T-helper 17 cell (primary cell): ENCODE results near the gene AIG1. TPM values are rescaled to one million over a fixed set of nuclear protein-coding genes. Genes with fewer than 3 reads are reported as not detected.
"Not testable (repeated sequence)": the region's sequence is repeated elsewhere in the genome, so short reads cannot be mapped to it uniquely, and the experiment has no call there.

ENCODE experiments used
- ATAC-seq: fragments of 150-1000 bp; cut with Tn5 transposase; 2 replicates; pipeline ENCODE4 v1.10.0; 2021; ENCODE audit warnings: mild to moderate bottlenecking, moderate library complexity
- DNase-seq, 3 donors: peaks; one replicate each; pipeline versions ENCODE4 v3.0.0 to v3.0.0-alpha.2; 2020 to 2021
- H3K9me3 ChIP-seq: one replicate; pipeline ENCODE4 v1.7.0; 2013; ENCODE audit warnings: low read length, mild to moderate bottlenecking; ENCODE audit not compliant: control insufficient read depth, poor library complexity, severe bottlenecking
- H3K27ac Mint-ChIP-seq: one replicate; pipeline ENCODE4 v1.8.0; 2022; ENCODE audit warnings: mild to moderate bottlenecking, moderate library complexity, mixed read lengths
- H3K27me3 Mint-ChIP-seq: one replicate; pipeline ENCODE4 v1.8.0; 2022; ENCODE audit warnings: mixed read lengths
- H3K36me3 Mint-ChIP-seq: one replicate; pipeline ENCODE4 v1.8.0; 2022; ENCODE audit warnings: low read depth, mixed read lengths
- H3K4me1 Mint-ChIP-seq: one replicate; pipeline ENCODE4 v1.8.0; 2022; ENCODE audit warnings: mild to moderate bottlenecking, mixed read lengths
- H3K4me3 Mint-ChIP-seq: one replicate; pipeline ENCODE4 v1.8.0; 2022; ENCODE audit warnings: mild to moderate bottlenecking, moderate library complexity, mixed read lengths
- total RNA-seq, 4 donors: library from RNA in 2 of 4; stranded (reverse) in 2 of 4; gene quantifications; one replicate each; pipeline ENCODE4 v1.2.3 and lab custom pipeline; 2022 to 2026

AIG1 gene
- total RNA-seq, 2 donors from 2014 or later, result 7.9 to 16.5 TPM

DNA sequence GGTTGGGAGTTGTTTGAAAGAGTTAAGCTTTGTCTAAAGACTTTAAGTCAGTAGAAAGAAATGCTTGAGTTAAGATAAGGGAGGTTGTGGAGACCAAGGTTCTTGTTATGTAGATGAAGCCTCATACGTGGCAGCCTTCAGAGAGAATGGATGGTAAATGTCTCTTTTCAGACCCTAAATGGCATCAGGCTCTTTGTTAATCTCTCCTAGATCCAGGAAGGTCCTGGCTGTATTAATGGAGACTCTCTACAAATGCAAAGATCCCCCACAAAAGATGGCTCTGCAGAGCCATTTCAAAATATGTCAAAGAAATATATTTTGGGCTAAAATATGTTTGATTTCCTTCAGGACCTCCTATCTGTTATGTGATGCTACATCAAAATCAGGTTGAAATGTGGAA is 228.2 kb downstream of the AIG1 start:
- ATAC-seq, result no peak
- DNase-seq, result no peak
- H3K27ac Mint-ChIP-seq, result no peak overlapping the region
- H3K4me1 Mint-ChIP-seq, result no peaks in the 10 kb centered on the region
- H3K4me3 Mint-ChIP-seq, result no peak overlapping the region
- H3K9me3 ChIP-seq, result no peaks in the 10 kb centered on the region
- no peaks in the 10 kb centered on the region for H3K27me3 Mint-ChIP-seq
- peaks cover 2% of the 10 kb centered on the region for H3K36me3 Mint-ChIP-seq

- ATAC-seq (no peak), DNase-seq (no peak)
- Mint-ChIP-seq H3K36me3 (peaks cover 2% of the 10 kb centered on the region), H3K27ac (no peak overlapping the region), H3K27me3 (no peaks in the 10 kb centered on the region), H3K4me1 (no peaks in the 10 kb centered on the region), H3K4me3 (no peak overlapping the region)
- no peaks in the 10 kb centered on the region for H3K9me3 ChIP-seq
Observed at GRCh38 chr6:143290206-143290605, 229.5 kb downstream of the AIG1 start.

DNA sequence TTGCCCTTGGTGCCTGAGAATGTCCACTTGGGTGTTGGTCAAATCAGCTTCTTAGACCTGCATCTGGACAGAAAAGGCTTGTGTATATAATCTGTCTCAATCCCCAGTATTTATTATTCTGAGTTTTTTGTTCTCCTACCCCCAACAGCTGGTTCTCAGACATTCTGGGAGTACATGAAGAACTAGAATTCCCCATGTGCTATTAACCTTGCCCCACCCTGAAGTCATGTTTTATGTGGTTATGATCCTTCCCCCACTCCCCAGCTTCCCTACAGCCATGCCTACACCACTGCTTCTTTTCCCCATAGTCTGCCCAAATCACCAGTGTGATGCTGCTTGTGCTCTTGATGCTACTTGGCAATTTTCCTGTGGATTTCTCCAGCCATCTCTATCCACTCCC is 232.8 kb downstream of the AIG1 start:
- DNase-seq (no peak), ATAC-seq (no peak)
- H3K4me3 Mint-ChIP-seq, result no peak overlapping the region
- no peaks in the 10 kb centered on the region for H3K4me1 Mint-ChIP-seq
- H3K36me3 Mint-ChIP-seq, result no peaks in the 10 kb centered on the region
- H3K27ac Mint-ChIP-seq, result no peak overlapping the region
- H3K27me3 Mint-ChIP-seq, result no peaks in the 10 kb centered on the region
- no peaks in the 10 kb centered on the region for H3K9me3 ChIP-seq

DNA sequence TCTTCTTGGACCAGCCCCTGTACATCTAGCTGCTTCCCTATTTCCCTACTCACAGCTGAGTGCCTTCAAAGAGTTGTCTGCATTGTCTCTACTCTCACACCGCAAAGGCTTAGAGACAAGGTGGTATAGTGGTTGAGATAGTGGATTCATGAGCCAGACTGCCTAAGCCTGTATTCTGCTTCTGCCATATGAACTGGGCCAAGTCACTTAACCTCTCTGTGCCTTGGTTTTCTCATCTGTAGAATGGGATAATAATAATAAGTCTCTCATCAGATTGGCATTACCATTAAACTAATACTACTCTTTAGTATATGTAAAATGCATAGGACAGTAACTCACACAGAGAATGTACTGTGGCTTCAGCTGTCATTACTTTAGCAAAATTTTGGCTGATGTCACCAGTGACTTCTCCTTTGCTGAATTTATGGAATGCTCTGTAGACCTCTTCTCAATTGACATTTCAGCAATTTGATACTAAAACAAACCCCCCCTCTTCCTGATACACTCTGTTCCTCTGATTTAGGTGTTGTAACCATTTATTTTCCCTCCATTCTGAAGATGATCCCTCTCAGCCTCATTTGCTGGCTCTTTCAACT is 233.7 kb downstream of the AIG1 start:
- H3K9me3 ChIP-seq, result no peaks in the 10 kb centered on the region
- ATAC-seq (no peak), DNase-seq (no peak)
- H3K27ac Mint-ChIP-seq, result no peak overlapping the region
- no peaks in the 10 kb centered on the region for H3K4me1 Mint-ChIP-seq
- H3K27me3 Mint-ChIP-seq, result no peaks in the 10 kb centered on the region
- H3K4me3 Mint-ChIP-seq, result no peak overlapping the region
- no peaks in the 10 kb centered on the region for H3K36me3 Mint-ChIP-seq

DNA sequence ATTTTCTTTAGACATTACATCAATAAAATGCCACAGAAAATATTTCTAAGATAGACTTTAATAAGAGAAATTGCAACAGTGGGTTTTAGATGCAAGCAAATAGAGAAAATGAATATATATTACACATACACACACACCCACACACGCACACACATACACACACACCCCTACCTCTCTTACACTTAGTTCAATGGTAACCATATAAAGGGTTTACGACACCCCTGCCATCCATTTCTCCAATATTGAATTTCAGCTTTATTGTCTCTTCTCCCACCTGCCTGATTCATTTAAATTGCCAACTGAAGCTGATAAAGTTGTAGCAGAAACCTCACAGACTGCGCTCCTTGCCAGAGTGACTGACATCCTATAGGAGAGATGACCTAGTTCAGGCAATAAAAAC is 235.2 kb downstream of the AIG1 start:
- H3K4me1 Mint-ChIP-seq, result no peaks in the 10 kb centered on the region
- no peak overlapping the region for H3K4me3 Mint-ChIP-seq

DNA sequence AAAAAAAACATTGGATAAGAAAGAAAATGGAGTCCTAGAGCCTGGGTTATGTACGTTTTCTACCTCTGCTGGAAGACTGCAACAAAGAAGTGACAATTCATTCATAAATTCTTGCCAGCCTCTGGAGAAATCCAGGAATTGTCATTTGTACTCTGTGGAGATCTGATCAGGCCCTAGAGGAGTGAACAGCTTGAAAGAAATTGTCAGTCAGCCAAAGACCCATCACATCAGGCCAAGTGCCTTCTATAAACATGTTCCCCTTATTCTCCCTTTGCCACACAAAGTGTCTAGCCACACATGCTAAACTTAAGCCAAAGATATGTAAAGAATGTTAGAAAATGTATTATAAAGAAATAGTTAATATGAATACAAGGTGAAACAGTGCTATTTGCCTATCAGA is 237.4 kb downstream of the AIG1 start:
- Mint-ChIP-seq H3K36me3 (no peaks in the 10 kb centered on the region), H3K4me3 (no peak overlapping the region), H3K27me3 (no peaks in the 10 kb centered on the region), H3K27ac (no peak overlapping the region), H3K4me1 (no peaks in the 10 kb centered on the region)
- no peak for DNase-seq
- ATAC-seq, result no peak
- no peaks in the 10 kb centered on the region for H3K9me3 ChIP-seq

More for the DNA sequence above, 235.2 kb downstream of the AIG1 start:
- DNase-seq (no peak), ATAC-seq (no peak)
- H3K27me3 Mint-ChIP-seq, result no peaks in the 10 kb centered on the region
- H3K9me3 ChIP-seq, result no peaks in the 10 kb centered on the region
- no peak overlapping the region for H3K27ac Mint-ChIP-seq
- H3K36me3 Mint-ChIP-seq, result no peaks in the 10 kb centered on the region

DNA sequence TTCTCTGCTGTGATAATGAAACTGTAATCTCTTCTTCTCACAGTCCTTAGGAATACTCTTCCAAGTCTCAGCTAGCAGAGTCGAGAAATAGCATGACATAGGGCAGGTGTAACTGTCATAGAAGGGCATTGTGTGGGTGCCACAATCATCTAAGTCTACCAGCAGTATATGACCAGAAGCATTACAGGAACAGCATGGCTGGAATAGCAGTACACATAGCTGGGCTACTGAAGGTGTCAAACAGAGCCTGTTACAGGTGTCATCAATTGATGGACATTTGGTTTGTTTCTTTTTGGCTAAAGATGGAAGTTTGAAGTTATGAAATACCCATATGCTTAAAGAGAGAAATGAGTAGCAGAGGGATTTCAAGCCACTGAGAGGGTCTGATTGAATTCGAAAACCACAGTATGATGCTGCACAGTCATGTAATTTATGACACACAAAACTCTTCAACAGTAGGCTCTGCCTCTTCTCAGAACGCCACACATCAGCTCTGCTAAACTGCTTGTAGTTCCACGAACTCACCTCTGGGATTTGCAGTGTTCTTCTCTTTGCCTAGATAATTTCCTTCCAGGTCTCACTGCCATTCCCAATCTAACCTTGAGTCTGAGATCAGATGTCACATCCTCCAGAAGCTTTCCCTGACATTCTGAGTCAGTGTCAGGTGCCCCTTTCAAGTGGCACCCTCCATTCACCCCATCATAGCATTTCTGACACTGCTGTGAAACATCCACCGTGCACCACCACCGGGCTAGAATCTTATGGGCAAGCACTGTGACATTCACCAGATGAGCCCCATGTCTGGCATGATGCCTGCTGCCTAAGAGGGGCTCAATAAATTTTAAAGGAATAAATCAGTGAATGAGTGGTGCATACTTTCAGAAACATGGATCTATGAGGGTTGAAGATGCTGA is 238.8 kb downstream of the AIG1 start:
- no peak overlapping the region for H3K4me3 Mint-ChIP-seq

GRCh38 chr6:143301188-143301587 is 240.5 kb downstream of the AIG1 start:
- no peaks in the 10 kb centered on the region for H3K27me3 Mint-ChIP-seq
- no peak for DNase-seq
- H3K9me3 ChIP-seq, result no peaks in the 10 kb centered on the region
- H3K27ac Mint-ChIP-seq, result no peak overlapping the region
- ATAC-seq, result no peak
- no peak overlapping the region for H3K4me3 Mint-ChIP-seq
- no peaks in the 10 kb centered on the region for H3K36me3 Mint-ChIP-seq
- H3K4me1 Mint-ChIP-seq, result no peaks in the 10 kb centered on the region

More for the DNA sequence above, 238.8 kb downstream of the AIG1 start:
- no peaks in the 10 kb centered on the region for H3K9me3 ChIP-seq
- Mint-ChIP-seq H3K4me1 (no peaks in the 10 kb centered on the region), H3K27ac (no peak overlapping the region), H3K36me3 (no peaks in the 10 kb centered on the region), H3K27me3 (no peaks in the 10 kb centered on the region)
- ATAC-seq, result no peak
- DNase-seq, result no peak

DNA sequence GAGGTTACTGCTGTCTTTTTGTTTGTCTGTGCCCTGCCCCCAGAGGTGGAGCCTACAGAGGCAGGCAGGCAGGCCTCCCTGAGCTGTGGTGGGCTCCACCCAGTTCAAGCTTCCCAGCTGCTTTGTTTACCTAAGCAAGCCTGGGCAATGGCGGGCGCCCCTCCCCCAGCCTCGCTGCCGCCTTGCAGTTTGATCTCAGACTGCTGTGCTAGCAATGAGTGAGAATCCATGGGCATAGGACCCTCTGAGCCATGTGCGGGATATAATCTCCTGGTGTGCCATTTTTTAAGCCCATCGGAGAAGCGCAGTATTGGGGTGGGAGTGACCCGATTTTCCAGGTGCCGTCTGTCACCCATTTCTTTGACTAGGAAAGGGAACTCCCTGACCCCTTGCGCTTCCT is 247.1 kb downstream of the AIG1 start:
- H3K4me1 Mint-ChIP-seq, H3K9me3 ChIP-seq, ATAC-seq, H3K4me3 Mint-ChIP-seq, DNase-seq, H3K27me3 Mint-ChIP-seq, H3K27ac Mint-ChIP-seq, H3K36me3 Mint-ChIP-seq: not testable (repeated sequence)

GRCh38 chr6:143313163-143313562 is 252.5 kb downstream of the AIG1 start:
- Mint-ChIP-seq H3K36me3 (no peaks in the 10 kb centered on the region), H3K27ac (no peak overlapping the region), H3K4me1 (no peaks in the 10 kb centered on the region), H3K4me3 (no peak overlapping the region), H3K27me3 (no peaks in the 10 kb centered on the region)
- H3K9me3 ChIP-seq, result no peaks in the 10 kb centered on the region
- ATAC-seq (no peak), DNase-seq (no peak)

- ATAC-seq, result no peak
- H3K36me3 Mint-ChIP-seq, result no peaks in the 10 kb centered on the region
- DNase-seq, result no peak
- H3K4me3 Mint-ChIP-seq, result no peak overlapping the region
- no peak overlapping the region for H3K27ac Mint-ChIP-seq
- H3K27me3 Mint-ChIP-seq, result no peaks in the 10 kb centered on the region
- H3K4me1 Mint-ChIP-seq, result no peaks in the 10 kb centered on the region
- no peaks in the 10 kb centered on the region for H3K9me3 ChIP-seq
Observed at GRCh38 chr6:143321491-143322086, 260.9 kb downstream of the AIG1 start.

- Mint-ChIP-seq H3K4me3 (no peak overlapping the region), H3K4me1 (no peaks in the 10 kb centered on the region), H3K27ac (no peak overlapping the region), H3K27me3 (no peaks in the 10 kb centered on the region), H3K36me3 (no peaks in the 10 kb centered on the region)
- no peak for ATAC-seq
- no peaks in the 10 kb centered on the region for H3K9me3 ChIP-seq
- no peak for DNase-seq
Observed at GRCh38 chr6:143322386-143322785, 261.7 kb downstream of the AIG1 start.

GRCh38 chr6:143323729-143324470 is 263.2 kb downstream of the AIG1 start:
- no peak overlapping the region for H3K27ac Mint-ChIP-seq
- DNase-seq, result no peak
- H3K36me3 Mint-ChIP-seq, result no peaks in the 10 kb centered on the region
- H3K9me3 ChIP-seq, result no peaks in the 10 kb centered on the region
- H3K4me3 Mint-ChIP-seq, result no peak overlapping the region
- H3K4me1 Mint-ChIP-seq, result no peaks in the 10 kb centered on the region
- no peak for ATAC-seq
- H3K27me3 Mint-ChIP-seq, result no peaks in the 10 kb centered on the region
